GM06990 (cell line): ENCODE measurements around the gene COG1.

Source experiments
- DNase-seq: peaks from one replicate; pipeline ENCODE4 v3.0.0-alpha.2; 2011; ENCODE audit not compliant: insufficient read length; ENCODE audit errors: extremely low read depth
- H3K27me3 ChIP-seq: replicated peaks from 2 replicates; pipeline ENCODE4 v1.6.0; 2011; ENCODE audit warnings: low read length; ENCODE audit not compliant: control insufficient read depth, insufficient read depth
- H3K36me3 ChIP-seq: 2 replicates; pipeline ENCODE4 v1.5.1; 2011; ENCODE audit warnings: low read length; ENCODE audit not compliant: control insufficient read depth, insufficient read depth
- H3K4me3 ChIP-seq: replicated peaks from 2 replicates; pipeline ENCODE4 v1.5.1; 2011; ENCODE audit warnings: low read depth, mild to moderate bottlenecking, control low read depth, low read length
- TF ChIP-seq, protein P1 (sequence below): IDR thresholded peaks from 2 replicates; pipeline ENCODE4 v1.5.1; 2011; ENCODE audit warnings: low read length, control low read depth, mild to moderate bottlenecking, inconsistent platforms; ENCODE audit not compliant: insufficient read depth, poor library complexity, severe bottlenecking

Gene COG1

DNA sequence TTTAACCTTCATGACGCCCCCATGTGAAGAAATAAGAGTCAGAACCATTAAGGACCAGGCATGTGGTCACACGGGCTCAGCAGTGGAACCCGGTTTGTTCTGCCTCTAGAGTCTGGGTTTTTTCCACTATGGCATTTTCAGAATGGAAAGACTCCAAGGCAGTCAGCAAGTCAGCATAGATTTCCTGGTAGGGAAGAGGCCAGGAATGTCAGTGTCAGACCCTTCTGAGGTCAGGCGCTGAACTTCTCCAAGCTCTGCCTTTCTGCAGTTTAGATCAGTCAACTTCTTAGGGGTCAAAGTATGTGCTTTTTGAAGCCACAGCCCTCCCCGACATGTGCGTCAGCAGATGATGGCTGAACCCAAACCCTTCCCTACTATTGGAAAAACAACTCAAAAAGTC is 24.2 kb upstream of the COG1 start:
- peaks cover 2% of the 10 kb centered on the region for H3K36me3 ChIP-seq
- TF ChIP-seq, protein P1, sequence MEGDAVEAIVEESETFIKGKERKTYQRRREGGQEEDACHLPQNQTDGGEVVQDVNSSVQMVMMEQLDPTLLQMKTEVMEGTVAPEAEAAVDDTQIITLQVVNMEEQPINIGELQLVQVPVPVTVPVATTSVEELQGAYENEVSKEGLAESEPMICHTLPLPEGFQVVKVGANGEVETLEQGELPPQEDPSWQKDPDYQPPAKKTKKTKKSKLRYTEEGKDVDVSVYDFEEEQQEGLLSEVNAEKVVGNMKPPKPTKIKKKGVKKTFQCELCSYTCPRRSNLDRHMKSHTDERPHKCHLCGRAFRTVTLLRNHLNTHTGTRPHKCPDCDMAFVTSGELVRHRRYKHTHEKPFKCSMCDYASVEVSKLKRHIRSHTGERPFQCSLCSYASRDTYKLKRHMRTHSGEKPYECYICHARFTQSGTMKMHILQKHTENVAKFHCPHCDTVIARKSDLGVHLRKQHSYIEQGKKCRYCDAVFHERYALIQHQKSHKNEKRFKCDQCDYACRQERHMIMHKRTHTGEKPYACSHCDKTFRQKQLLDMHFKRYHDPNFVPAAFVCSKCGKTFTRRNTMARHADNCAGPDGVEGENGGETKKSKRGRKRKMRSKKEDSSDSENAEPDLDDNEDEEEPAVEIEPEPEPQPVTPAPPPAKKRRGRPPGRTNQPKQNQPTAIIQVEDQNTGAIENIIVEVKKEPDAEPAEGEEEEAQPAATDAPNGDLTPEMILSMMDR: no peak
- no peak overlapping the region for H3K4me3 ChIP-seq
- no peak for DNase-seq
- no peaks in the 10 kb centered on the region for H3K27me3 ChIP-seq

DNA sequence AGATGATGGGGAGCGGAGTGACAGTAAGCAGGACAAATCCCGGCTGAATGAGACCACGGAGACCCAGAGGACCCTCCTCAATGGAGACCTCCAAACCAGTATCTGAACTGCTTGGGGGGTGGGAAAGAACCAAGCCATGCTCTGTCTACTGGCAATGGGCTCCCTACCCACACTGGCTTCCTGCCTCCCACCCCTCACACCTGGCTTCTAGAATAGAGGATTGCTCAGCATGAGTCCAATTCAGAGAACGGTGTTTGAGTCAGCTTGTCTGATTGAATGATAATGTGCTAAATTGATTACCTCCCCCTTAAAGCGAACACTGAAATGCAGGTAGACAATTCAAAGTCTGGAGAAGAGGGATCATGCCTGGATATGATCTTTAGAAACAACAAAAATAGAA is 22.5 kb upstream of the COG1 start:
- TF ChIP-seq, protein P1: no peak
- peaks cover 2% of the 10 kb centered on the region for H3K36me3 ChIP-seq

DNA sequence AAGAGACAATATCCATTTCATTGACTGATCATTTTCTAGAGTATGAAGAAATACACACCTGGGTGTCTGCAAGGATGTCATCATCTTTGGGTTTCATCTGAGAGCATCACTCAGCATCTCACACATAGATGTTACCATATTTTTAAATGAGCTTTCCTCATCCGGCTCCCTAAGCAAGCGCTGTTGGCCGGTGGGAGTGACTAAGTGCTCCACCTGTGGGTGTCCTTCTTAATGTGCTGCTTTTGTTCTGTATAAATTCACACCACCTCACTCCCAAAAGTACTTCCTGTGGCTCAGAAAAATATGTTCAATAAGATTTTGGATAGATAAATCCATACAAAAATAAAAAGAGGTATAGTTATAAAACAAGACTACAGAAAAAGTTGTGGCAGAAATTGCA is 20.6 kb upstream of the COG1 start:
- Histone ChIP-seq H3K36me3 (peaks cover 2% of the 10 kb centered on the region), H3K27me3 (no peaks in the 10 kb centered on the region), H3K4me3 (no peak overlapping the region)
- TF ChIP-seq, protein P1: no peak
- no peak for DNase-seq

More for the DNA sequence above, 22.5 kb upstream of the COG1 start:
- Histone ChIP-seq H3K27me3 (no peaks in the 10 kb centered on the region), H3K4me3 (no peak overlapping the region)
- DNase-seq: no peak

DNA sequence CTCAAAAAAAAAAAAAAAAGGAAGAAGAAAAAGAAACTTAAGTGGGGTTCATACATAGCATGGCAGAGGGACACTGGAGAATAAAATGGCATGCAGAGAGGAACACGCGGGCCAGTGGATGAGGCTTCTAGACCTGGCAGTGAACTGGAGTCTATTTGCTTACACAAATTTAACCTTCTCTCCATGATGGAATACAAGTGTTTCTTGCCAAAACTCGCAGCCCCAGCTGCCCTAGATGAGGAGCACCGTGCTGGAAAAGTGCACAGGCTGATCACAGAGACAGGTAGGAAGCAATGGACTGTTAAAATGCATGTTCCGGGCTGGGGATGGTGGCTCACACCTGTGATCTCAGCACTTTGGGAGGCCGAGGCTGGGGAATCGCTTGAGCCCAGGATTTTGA is 18.7 kb upstream of the COG1 start:
- no peak for DNase-seq
- TF ChIP-seq, protein P1: no peak
- H3K27me3 ChIP-seq: no peaks in the 10 kb centered on the region
- H3K4me3 ChIP-seq: no peak overlapping the region
- H3K36me3 ChIP-seq: peaks cover 2% of the 10 kb centered on the region

DNA sequence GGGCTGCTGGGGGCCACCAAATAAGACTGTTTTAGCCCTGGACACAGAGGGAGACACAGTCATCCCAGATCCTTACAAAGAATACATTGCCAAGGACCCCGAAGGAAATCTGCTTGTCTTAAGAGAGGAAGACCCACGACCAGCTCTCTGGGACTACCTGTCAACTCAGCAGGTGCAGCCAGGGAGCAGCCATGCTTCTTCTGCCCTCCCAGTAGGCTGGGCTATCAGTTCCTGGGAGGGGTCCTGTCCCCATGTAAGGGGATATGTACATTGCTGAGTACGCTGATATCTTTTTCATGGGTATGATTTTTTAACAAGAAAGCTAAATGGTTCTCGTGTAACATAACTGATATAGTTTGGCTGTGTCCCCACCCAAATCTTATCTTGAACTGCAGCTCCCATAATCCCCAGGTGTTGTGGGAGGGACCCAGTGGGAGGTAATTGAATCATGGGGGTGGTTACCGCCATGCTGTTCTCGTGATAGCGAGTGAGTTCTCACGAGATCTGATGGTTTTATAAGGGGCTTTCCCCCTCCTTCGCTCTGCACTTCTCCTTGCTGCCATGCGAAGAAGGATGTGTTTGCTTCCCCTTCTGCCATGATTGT is 16.8 kb upstream of the COG1 start:
- DNase-seq: no peak
- peaks cover 2% of the 10 kb centered on the region; the same call in 1 of the 2 replicates for H3K36me3 ChIP-seq
- no peak overlapping the region for H3K4me3 ChIP-seq
- TF ChIP-seq, protein P1: no peak
- no peaks in the 10 kb centered on the region for H3K27me3 ChIP-seq

DNA sequence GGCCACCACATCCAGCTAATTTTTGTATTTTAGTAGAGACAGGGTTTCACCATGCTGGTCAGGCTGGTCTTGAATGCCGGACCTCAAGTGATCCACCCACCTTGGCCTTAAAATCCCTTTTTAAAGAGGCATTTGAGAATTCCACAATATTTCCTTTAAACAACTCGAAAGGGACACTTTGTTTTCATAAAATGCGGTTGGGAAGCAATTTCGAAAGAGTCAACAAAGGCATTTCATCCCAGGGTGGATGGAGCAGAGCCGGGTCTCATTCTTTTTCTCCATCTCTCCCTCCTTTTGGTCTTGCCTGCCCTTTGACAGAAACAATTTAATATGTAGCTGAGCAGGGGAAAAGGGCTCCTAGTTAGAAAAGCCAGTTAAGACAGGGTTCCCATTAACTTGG is 13.5 kb upstream of the COG1 start:
- no peak overlapping the region for H3K4me3 ChIP-seq
- TF ChIP-seq, protein P1: no peak
- no peaks in the 10 kb centered on the region for H3K27me3 ChIP-seq
- no peak for DNase-seq
- no peaks in the 10 kb centered on the region for H3K36me3 ChIP-seq
